GM18907 (cell line): ENCODE measurements around the gene SERHL2.
"Not testable (repeated sequence)": the region's sequence is repeated elsewhere in the genome, so short reads cannot be mapped to it uniquely, and the experiment has no call there.

Experiments
- ATAC-seq: cut with Tn5 transposase; IDR thresholded peaks from one replicate; pipeline ENCODE4 v1.9.1; 2021; ENCODE audit warnings: mild to moderate bottlenecking, moderate library complexity; ENCODE audit not compliant: unreplicated experiment

SERHL2 gene

DNA sequence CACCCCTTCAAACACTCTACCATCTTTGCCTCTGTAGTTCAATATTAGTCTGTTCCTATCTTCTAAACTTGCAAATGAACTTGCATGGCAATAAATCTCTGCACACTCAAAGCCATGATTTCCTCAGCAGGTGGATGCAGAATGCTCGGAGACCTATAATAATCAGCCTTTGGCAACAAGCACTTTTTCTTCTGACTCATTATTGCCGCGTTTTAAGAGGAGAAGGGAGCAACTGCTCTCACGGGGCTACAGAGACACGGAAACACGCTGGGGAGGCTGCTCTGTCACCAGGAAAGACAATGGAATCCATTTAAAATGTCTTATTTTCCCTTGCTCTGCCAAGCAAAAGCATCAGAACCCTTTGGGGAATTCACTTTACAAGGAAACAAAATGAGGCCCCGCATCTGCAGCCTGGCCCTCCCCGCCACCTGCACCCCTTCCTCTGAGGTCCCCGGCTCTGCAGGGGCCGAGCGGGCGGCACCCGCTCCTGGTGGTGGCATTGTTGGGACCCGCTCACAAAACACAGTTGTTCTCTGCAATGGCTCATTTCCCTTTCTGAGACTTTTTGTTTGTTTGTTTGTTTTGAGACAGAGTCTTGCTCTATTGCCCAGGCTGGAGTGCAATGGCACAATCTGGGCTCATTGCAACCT lies 18.5 kb upstream of the SERHL2 start:
- ATAC-seq, result not testable (repeated sequence)

DNA sequence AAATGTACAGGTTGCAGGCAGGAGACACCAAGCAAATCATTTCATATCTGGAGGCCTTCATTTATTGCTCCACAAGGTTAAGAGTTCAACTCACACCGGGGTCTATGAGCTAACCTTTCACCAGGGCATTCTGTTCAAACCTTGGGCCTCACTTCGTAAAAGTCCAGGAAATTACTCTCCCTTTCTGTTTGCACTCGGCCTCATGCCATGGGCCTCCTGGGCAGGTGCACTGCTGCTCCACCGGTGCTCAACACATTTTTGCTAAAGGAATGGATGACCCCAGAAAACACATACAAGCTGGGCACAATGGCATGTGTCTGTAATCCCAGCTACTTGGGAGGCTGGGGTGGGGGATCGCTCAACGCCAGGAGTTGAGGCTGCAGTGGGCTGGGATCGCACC lies 17.6 kb upstream of the SERHL2 start:
- ATAC-seq, result no peak

DNA sequence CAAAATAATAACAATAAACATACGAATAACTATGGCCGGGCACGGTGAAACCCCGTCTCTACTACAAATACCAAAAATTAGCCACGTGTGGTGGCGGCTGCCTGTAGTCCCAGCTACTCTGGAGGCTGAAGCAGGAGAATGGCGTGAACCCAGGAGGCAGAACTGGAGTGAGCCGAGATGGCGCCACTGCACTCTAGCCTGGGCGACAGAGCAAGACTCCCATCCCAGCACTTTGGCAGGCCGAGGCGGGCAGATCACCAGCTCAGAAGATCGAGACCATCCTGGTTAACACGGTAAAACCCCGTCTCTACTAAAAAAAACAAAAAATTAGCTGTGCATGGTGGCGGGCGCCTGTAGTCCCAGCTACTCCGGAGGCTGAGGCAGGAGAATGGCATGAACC lies 17.1 kb upstream of the SERHL2 start:
- ATAC-seq, result not testable (repeated sequence)

DNA sequence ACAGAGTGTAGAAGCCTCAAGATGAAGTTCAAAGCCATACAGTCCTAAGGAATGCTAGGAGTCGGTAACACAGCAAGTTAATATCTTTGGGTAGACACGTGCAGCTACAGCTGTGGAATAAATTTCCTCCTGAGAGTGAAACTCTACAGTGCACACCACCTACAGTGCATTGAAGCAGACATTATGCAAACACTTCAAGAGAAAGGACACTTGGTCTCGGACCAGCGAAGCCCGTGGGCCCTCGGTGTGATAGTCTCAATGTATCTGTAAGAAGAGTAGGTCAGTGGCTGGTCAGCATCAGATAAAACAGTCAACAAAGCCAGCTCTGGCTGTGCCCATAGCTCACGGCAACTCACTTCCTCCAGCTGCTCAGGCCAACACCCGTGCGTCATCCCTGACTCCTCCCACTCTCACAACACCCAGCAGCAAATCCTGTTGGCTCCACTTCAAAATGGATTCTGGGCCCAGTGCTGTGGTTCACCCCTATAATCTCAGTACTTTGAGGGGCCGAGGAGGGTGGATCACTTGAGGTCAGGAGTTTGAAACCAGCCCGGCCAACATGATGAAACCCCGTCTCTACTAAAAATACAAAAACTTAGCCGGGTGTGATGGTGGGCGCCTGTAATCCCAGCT lies 16.4 kb upstream of the SERHL2 start:
- peak; percentile 58 for ATAC-seq

DNA sequence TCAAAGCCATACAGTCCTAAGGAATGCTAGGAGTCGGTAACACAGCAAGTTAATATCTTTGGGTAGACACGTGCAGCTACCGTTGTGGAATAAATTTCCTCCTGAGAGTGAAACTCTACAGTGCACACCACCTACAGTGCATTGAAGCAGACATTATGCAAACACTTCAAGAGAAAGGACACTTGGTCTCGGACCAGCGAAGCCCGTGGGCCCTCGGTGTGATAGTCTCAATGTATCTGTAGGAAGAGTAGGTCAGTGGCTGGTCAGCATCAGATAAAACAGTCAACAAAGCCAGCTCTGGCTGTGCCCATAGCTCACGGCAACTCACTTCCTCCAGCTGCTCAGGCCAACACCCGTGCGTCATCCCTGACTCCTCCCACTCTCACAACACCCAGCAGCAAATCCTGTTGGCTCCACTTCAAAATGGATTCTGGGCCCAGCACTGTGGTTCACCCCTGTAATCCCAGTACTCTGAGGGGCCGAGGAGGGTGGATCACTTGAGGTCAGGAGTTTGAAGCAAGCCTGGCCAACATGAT lies 14.5 kb upstream of the SERHL2 start:
- not testable (repeated sequence) for ATAC-seq

DNA sequence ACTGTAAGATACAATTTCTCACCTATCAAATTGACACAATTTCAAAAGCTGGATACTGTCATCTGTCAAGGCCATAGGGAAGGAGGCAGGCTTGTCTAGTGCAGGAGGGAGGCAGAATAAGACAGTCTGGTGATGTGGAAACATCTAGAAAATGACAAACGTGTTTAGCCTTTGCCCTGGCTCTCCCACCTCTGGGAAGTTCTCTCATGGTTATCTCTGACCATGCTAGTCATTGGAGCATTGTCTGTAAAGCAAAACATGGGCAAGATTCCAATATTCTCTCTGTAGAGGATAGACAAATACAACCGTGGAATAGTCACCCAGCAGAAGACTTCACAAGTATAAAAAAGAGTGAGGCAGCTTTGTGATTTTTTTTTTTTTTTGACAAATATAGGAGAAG lies 9.1 kb upstream of the SERHL2 start:
- no peak for ATAC-seq

DNA sequence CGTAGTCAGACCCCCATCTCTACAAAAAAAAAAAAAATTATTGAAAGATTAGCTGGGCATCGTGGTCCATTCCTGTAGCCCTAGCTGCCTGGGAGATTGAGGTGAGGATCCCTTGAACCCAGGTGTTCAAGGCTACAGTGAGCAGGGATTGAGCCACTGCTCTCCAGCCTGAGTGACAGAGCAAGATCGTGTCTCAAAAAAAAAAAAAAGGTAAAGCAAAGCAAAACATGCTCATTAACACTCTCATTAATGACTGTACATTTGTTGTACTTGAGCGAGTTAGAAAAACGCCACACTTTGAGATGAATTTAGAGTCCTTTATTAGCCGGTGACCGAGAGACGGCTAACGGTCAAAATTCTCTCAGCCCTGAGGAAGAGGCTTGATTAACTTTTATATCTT lies 6.2 kb upstream of the SERHL2 start:
- no peak for ATAC-seq

DNA sequence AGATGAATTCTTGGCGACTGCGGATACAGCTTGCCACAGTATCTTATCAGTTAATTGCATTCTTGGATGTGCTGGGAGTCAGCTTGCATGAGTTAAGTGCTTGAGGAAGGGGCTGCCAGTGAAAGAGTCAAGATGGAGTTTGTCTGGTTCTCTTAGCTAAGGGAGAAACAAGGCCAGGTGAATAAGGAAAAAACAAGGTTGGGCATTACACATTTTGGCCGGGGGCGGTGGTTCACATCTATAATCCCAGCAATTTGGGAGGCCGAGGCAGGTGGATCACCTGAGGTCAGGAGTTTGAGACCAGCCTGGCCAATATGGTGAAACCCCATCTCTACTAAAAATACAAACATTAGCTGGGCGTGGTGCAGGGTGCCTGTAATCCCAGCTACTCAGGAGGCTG lies 5.6 kb upstream of the SERHL2 start:
- not testable (repeated sequence) for ATAC-seq

DNA sequence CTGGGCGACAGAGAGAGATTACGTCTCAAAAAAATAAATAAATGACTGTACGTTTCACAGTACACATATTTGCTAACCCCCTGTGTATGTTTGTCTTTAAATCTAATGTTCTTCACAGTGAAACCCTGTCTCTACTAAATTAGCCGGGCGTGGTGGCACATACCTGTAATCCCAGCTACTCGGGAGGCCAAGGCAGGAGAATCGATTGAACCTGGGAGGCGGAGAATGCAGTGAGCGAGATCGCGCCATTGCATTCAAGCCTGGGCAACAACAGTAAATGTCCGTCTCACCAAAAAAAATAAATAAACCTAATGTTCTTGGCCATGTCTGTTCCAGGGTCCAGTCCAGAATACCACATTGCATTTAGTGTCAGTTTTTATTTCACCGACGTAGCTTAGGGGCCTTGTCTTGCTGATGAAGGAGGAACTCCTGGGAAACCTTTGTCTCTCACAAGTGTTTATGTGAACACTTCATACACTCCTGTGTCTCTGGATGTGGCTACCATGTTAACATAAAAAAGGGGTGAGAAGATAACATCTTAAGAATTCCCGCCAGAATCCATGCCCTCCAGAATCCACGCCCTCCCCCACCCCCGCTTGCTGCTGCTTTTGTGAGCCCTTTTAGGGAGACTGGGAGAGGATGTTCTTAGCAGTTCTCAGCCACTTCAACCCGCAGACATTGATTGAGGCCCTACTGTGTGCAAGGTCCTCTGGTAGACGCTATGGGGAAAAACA lies 5.0 kb upstream of the SERHL2 start:
- ATAC-seq, result no peak

DNA sequence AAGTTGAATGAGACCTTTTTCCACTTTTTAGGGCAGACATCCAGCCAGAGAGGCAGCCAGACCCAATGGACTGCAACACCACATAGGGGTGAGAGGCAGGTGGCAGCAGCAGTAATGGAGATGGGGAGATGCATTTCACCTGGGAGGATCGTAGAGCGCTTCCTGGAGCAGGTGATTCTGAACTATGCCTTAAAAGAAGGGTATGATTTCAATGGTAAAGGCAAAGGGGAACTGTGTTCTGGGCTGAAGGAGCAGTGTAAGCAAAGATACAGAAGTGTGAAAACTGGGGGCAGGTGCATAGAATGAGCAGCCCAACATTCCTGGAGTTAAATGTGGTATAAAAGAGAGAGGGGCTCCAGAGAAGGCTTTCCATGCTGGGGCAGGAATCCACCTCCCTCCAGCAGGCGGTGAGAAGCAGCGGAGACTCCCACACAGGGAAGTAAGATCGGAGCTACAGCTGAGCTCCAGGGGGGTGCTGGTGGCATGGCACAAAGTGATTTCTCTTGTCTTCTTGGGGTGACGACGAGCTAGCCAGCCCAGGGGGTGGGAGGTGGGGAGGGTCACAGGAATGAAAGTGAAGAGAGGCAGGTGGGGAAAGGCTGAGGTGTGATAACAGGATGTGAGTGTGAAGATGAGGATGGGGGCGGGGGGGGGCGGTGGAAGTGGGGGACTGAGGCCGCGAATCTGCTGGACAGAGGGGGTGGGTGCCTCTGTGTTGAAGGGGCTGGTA lies 4.3 kb upstream of the SERHL2 start:
- no peak for ATAC-seq

DNA sequence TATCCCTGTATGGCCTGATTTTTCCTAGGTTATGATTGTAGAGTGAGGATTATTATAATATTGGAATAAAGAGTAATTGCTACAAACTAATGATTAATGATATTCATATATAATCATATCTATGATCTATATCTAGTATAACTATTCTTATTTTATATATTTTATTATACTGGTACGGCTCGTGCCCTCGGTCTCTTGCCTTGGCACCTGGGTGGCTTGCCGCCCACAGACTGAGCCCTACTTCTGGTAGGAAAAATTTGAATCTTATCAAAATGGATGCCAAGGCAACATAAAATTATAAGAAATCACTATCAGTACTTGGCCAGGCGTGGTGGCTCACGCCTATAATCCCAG lies 1.5 kb upstream of the SERHL2 start:
- not testable (repeated sequence) for ATAC-seq

DNA sequence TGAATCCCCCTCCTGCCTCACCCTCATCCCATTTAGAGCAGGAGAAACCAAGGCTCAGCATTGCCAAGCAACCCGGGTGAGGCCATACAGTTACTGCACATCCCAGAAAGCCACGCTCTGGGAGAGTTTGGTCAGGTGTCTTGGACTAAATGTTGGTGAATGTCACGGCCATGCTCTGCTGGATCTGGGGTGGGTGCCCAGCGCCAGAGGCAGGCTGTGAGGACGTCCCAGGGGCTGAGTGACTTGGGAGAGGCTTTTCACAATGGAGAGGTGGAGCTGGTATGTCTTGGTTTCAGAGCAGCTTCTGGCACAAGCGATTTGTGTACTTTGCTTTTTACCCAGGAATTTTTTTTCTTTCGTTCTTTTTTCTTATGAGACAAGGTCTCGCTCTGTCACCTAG lies 6.6 kb downstream of the SERHL2 start:
- no peak for ATAC-seq

DNA sequence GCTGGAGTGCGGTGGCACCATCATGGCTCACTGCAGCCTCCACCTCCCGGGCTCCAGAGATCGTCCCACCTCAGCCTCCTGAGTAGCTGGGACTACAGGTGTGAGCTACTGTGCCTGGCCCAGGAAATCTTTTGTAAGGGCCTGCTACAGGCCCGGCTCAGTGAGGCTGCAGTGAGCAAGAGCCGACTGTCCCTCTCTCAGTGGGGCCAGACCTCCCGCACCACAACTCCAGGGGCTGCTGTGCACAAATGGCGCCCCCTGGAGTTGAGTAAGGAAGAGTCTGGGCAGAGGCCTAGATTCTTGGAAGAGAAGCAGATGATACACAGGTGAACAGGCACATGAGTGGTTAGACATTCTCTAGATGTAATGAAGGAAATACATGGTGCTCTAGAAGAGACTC lies 7.0 kb downstream of the SERHL2 start:
- no peak for ATAC-seq

DNA sequence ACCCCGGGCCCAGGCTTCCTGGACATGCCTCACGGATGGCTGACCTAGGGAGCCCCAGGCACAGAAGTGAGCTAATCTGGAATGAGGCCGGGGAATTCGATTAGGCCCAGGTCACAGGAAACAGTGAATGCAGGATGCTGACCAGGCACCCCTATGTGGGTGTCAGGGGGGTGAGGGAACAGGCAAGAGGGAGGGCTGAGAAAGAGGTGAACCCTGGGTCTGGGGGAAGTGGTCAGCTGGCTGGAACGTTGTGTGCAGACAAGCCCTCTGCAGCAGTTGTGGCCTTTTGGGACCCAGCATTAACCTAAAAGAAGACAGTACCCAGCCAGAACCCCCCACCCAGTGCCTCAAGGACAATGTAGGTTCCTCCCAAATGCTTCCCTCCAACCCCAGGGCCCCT lies 8.1 kb downstream of the SERHL2 start:
- no peak for ATAC-seq

DNA sequence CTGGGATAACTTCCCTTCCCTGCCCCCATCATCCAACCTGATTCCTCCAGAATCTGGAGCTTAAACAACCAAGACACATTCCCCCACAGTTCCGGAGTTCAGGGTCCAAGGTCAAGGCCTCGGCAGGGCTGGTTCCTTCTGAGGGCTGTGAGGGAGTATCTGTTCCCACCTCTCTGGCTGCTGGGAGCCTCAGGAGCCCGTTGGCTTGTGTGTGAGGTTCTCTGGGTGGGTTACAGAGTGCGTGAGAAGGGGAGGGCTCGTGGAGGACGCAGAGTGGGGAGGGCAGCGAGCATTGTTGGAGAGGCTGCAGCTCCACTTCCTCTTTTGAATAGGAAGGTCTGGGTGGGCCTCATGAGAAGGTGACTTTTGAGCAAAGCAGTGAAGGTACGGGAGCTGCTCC lies 8.5 kb downstream of the SERHL2 start:
- ATAC-seq, result no peak

DNA sequence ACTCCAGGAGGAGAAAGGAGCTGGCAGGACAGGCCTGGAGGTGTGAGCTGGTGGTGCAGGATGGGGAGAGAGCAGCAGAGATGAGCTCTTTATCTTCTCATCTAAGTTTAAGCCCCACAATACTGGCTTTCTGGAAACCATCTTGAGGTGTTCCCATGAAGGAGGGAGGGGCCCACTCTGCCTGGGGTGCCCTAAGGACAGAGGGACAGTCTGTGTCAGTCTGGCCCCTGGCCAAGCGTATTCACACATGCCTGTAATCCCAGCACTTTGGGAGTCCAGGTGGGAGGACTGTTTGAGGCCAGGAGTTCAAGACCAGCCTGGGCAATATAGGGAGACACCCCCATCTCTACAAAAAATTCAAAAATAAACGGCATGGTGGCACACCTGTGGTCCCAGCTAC lies 8.9 kb downstream of the SERHL2 start:
- no peak for ATAC-seq

DNA sequence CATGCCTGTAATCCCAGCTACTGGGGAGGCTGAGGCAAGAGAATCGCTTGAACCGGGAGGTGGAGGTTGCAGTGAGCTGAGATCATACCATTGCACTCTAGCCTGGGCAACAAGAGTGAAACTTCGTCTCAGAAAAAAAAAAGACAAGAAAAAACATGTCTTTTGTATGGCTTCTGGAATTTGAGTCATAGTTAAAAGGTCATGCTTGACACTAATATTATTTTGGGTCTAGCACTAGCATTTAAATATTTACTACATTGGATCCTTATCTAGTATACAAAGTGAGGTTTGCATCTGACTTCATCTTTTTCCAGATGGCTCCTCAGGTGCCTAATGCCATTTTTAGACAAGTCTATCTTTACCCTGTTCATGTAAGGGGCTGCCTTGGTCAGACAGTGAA lies 10.2 kb downstream of the SERHL2 start:
- ATAC-seq, result not testable (repeated sequence)

DNA sequence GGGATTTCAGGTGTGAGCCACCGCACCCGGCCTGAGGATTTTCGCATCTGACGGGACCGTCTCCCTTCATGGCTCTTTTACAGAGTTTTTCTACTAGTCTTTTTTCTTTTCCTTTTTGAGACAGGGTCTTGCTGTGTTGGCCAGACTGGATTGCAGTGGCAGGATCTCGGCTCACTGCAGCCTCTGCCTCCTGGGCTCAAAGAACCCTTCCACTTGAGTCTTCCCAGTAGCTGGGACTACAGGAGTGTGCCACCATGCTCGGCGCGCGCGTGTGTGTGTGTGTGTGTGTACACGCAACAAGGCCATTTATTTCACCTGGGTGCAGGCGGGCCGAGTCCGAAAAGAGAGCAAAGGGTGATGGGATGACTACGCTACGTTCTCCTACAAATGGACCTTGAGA lies 10.9 kb downstream of the SERHL2 start:
- no peak for ATAC-seq

DNA sequence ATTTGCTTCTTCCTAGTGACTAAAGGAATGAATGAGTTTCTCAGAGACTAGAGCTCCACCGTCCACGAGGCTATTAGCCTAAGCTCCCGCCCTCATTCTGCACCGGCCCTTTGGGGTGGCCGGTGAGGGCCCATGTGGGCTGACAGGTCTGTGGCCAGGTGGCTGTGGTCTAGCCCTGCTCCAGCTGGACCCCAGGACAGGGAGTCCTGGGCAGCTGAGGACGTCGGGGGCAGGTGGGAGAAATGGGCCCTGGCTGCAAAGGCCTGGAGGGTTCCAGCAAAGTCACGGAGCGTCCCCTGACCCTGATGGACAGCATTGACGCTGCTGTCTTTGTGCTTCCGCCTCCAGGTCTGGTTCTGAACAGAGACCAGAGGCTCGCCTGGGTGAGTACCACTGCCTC lies 12.2 kb downstream of the SERHL2 start:
- ATAC-seq, result no peak

DNA sequence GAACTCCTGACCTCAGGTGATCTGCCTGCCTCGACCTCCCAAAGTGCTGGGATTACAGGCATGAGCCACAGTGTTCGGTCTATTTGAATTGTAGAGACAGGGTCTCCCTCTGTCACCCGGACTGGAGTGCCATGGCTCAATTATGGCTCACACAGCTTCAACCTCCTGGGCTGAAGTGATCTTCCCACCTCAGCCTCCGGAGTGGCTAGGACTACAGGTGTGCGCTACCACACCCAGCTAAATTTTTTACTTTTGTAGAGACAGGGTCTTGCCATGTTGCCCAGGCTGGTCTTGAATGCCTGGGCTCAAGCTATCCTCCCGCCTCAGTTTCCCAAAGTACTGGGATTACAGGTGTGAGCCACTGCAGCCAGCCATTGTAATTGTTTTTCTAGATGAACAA lies 14.2 kb downstream of the SERHL2 start:
- ATAC-seq, result not testable (repeated sequence)

DNA sequence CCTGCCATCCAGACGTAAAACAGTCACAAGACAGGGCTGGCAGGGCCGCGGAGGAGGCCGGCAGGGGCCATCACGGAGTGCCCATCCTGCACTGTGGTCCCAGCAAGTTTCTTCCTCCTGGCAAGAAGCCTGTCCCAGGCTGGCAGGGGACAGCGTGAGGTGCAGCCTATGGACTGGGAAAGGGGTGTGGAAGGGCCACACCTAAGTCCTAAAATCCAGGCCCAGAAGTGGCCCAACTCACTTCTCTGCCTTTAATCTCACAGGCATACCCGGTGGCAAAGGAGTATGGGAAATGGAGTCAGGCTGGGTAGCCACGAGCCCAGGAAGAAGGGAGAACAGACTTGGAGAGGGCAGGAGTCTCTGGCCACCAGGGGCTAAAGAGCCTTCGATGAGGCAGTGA lies 16.8 kb downstream of the SERHL2 start:
- ATAC-seq, result not testable (repeated sequence)
